ENCODE data around the gene HOXA11.

The HOXA11 gene

GRCh38 chr7:27133409-27134231 is 51.4 kb downstream of the HOXA11 start:
- DNase-seq (ENCODE audit: low read depth, low spot score) = no peak

GRCh38 chr7:27132978-27133377 is 52.1 kb downstream of the HOXA11 start:
- DNase-seq (ENCODE audit: low read depth, low spot score) = no peak

GRCh38 chr7:27132214-27132613 is 52.8 kb downstream of the HOXA11 start:
- no peak for DNase-seq (ENCODE audit: low read depth, low spot score)

GRCh38 chr7:27131390-27131819 is 53.6 kb downstream of the HOXA11 start:
- DNase-seq (ENCODE audit: low read depth, low spot score) = no peak
